ENCODE results near the gene SLC29A2.

SLC29A2 gene

DNA sequence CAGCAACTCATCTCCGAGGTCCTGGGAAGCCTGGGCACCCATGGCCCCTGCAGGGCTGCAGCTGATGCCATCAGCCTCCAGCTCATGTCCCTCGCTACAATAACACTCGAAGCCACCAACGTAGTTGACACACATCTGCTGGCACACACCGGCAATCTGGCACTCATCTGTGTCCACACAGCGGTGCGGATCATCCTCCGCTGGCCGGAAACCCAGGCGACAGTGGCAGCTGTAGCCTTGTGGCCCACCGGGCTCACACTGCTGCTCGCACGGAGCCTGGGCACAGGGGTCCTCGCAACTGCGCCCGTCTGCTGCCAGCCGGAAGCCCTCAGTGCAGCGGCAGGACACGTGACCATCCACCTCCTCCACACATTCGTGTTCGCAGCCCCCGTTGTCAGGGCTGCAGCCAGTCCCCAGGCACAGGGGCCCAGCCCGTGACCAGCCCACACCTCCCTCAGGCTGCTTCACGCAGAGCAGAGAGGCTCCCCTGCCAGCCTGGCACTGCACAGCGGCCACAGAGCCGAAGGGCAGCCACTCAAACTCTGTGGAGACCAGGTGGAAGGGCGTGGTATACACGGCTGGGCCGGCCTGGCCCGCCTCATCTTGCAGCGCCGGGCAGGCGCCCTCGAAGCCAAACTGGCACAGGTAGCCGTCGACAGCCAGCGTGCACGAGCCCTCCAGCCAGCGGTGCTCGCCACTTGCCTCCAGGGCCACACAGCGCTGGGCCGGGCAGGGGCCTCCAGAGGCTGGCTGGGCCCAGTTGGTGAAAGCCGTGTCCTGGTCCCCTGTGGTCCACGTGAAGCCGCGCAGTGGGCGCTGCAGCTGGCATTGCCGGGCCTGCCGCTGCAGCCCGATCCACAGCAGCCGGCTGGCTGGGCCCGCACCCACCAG lies 55.4 kb downstream of the SLC29A2 start:
- no peak for DNase-seq

GRCh38 chr11:66315498-66315885 lies 56.1 kb downstream of the SLC29A2 start:
- no peak for DNase-seq

GRCh38 chr11:66314561-66315497 lies 56.7 kb downstream of the SLC29A2 start:
- no peak for DNase-seq

GRCh38 chr11:66314186-66314501 lies 57.4 kb downstream of the SLC29A2 start:
- no peak for DNase-seq

DNA sequence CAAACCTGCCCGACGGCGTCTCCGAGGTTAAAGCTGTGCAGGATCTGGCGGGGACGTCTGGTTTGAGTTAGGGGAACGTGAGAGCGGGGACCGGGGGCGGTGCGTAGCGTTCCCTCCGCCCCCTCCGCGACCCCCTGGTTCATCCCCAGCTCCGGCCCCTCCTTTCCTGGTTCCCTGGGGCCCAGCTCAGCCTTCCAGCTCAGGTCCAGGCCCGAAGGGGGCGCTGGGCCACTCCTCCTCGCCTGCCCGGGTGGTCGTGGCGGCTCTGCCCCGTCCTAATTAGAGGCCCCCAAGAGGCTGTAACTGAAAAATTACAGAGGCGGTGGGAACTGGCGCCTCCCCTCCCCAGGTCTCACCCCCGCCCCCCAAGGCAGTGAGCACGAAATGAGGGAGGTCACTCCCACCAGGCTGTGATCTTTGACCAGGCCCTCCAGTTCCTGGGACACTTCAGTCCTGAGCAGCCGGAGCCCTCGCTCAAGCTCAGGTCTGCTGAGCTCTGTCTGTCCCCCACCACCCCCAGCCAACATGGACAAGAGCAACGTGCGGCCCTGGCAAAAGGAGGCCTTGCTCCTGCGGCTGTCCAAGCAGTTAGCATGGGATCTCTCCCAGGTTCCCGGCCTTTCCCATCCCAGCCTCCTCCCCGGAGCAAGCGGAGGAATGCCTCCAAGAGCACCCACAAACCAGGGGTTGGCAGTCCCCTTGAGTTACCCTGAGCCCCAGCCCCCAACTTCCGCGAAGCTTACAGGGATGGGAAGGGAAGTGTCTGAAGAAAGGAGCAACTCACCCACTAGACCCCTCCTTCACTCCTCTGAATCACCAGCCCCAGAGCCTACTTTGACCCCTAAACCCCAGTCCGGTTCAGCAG lies 58.0 kb downstream of the SLC29A2 start:
- DNase-seq = no peak

DNA sequence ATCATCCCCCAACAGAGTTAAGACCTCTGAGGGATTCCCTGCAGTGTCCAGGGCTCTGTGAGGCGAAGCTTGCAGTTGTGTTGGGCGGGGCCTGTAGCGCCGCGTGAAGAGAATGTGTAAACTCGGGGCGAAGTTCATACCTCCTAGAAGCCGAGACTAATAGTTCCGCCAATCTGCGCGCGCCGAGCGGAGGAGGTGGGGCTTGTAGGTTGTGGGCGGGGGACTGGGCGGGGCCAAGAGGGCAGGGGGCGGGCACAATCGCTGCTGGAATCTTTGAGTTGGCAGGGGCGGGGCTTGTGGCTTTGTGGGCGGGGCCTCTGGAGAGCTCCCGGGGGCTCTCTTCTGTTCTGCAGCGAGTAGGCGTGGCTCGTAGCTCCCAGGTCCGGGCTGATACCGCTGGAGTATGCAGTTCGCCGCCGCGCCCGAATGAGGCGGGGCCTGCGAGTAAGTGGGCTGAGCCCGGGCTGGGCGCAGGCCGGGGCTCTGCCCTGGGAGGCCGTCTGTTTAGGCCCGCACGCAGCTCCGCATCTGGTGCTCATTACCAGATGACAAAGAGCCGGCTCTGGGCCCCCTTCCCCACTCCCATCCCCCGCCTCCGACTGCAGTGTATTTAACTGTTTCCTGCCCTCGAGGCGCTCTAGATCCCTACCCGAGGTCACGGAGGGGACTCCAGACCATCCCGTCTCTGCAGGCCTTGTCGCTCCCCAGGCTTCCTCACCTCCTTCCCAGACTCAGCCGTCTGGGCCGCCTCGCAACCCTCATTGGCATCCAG lies 58.8 kb downstream of the SLC29A2 start:
- peak; percentile 98 for DNase-seq
